GM20000 (cell line): Measurements from ENCODE around the gene REV3L.

Experiments
- DNase-seq: peaks from one replicate; pipeline ENCODE4 v3.0.0; 2012; ENCODE audit warnings: low spot score
- TF ChIP-seq, protein P1 (sequence below): IDR thresholded peaks from 2 replicates; pipeline ENCODE4 v1.5.1; 2012; ENCODE audit warnings: mild to moderate bottlenecking, control low read depth; ENCODE audit errors: extremely low read depth, missing control alignments

The REV3L gene

DNA sequence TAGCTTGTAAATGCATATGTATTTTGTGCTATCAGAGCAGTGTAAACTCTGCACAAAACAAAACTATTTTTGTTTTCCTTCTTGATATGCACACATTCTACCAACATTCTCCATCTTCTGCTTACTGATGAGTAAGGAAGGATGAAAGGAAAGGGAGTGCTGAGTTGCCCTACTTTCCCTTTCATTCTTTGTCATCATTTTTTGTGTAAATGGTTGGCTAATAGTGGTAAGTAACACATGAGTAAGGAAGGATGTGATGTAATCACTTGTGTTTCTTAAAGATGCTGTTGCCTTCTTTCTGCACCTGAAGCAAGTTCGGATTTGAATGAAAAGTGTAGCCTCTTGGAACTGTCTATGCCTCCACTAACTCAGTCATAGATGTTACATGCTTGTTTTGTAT is 4.6 kb upstream of the REV3L start:
- DNase-seq, result peak; percentile 54
- TF ChIP-seq, protein P1, sequence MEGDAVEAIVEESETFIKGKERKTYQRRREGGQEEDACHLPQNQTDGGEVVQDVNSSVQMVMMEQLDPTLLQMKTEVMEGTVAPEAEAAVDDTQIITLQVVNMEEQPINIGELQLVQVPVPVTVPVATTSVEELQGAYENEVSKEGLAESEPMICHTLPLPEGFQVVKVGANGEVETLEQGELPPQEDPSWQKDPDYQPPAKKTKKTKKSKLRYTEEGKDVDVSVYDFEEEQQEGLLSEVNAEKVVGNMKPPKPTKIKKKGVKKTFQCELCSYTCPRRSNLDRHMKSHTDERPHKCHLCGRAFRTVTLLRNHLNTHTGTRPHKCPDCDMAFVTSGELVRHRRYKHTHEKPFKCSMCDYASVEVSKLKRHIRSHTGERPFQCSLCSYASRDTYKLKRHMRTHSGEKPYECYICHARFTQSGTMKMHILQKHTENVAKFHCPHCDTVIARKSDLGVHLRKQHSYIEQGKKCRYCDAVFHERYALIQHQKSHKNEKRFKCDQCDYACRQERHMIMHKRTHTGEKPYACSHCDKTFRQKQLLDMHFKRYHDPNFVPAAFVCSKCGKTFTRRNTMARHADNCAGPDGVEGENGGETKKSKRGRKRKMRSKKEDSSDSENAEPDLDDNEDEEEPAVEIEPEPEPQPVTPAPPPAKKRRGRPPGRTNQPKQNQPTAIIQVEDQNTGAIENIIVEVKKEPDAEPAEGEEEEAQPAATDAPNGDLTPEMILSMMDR, result no peak

DNA sequence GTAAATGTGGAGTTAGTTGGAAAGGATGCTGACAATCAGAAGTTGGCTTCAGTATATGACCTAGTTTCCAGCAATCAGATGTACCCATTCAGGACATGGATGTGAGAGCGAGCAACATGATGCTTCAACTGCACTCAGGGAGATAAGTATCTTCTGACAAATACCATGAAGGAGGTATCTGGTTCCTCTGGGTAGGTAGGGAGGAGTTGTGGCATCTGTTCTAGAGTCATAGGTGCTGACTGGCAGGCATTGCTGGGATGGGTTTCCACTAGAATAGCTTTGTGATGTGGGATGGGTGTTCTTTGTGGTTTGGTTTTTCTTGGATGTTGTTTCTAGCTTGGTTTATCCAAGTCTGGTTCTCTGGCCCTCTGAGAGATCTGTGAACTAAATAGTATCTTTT is 3.9 kb upstream of the REV3L start:
- DNase-seq, result no peak
- TF ChIP-seq, protein P1, result no peak

DNA sequence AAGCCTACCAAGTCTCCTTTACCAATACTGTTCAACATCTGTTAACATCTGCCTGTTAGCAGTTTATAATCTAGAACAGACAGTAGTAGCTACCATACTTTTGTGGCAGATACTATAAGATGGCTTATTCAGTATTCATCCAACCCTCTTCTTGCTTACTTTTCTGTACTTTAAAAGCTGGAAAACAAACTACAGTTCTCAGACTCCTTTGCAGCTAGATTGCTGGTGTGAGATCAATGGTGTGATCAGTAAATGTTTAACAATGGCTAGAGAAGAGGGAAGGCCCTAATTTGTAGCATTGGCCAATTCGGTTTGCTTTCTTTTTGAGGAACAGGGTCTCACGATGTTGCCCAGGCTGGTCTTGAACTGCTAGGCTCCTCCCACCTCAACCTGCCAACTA is 3.5 kb upstream of the REV3L start:
- TF ChIP-seq, protein P1, result no peak
- DNase-seq, result no peak

DNA sequence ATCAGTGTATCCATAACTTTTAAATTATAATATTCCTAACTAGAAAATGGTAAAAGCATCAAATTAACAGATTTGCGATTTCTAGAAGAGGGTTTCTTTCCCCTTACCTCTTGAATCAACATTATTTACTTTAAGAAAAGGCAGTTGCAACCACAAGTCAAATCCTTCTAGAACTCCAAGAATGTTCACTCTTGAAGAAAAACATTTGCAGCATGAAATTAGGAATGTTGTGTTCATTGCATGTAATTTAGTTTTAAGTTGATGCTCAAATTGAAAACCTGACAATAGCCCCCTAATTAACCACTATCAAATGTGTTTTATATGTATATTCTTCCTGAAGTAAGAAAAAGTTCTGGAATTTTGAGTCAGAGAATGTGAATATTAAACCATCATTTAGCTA is 2.3 kb upstream of the REV3L start:
- TF ChIP-seq, protein P1, result no peak
- no peak for DNase-seq

DNA sequence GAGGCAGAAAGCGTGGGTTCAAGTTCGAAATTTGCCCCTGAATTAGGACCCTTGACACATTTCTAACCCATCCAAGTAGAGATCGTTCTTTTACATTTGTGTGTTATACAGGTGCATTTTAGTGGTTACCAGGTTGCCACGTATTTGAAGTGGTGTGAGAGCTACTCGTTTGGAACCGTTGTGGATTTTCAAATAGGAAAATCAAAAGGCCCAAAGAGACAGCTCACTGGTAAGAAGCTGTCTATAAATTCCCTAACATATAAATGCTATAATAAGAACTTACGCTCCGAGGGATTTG is 1.6 kb upstream of the REV3L start:
- DNase-seq, result no peak
- TF ChIP-seq, protein P1, result no peak

DNA sequence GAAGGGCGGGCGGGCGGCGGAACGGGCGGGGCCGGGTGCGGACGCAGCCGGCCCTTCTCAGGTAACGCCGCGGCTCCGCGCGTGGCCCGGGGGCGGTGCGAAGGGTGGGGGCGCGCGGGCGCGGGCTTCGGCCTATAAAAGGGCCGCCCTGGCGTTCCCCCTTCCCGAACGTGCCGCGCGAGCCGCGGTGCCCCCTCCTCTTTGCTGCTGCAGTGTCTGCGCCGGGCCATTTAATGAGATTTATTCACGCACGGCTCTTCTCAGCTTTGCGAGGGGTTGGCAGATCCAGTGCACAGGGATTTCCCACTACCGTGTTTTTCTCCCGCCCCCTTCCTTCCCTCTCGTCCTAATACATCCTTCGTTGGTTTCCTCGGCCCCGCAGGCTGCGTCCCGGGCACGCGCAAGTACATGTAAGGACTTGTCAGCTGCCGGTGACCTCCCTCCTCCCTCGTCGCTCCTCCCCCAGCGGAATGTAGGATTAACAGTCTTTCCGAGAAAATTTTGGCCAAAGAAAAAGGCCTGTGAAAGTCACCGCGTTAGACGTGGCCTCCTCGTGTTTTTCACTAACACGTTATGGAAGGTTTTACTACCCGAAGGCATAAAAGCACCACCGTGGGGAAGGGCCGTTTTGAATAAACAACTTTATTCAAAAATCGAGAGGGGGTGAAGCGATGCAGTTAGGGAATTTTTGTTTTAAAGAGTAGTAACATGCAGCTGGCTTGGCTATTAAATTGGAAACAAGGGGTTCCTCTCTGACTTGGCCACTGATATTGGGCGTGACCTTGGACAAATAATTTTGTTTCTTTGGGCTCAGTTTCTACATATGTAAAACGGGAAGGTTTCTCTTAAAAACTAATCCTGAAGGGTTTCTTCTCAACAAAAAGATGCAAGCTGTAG is 966 bp upstream of the REV3L start:
- TF ChIP-seq, protein P1, result no peak
- DNase-seq, result peak; percentile 93

DNA sequence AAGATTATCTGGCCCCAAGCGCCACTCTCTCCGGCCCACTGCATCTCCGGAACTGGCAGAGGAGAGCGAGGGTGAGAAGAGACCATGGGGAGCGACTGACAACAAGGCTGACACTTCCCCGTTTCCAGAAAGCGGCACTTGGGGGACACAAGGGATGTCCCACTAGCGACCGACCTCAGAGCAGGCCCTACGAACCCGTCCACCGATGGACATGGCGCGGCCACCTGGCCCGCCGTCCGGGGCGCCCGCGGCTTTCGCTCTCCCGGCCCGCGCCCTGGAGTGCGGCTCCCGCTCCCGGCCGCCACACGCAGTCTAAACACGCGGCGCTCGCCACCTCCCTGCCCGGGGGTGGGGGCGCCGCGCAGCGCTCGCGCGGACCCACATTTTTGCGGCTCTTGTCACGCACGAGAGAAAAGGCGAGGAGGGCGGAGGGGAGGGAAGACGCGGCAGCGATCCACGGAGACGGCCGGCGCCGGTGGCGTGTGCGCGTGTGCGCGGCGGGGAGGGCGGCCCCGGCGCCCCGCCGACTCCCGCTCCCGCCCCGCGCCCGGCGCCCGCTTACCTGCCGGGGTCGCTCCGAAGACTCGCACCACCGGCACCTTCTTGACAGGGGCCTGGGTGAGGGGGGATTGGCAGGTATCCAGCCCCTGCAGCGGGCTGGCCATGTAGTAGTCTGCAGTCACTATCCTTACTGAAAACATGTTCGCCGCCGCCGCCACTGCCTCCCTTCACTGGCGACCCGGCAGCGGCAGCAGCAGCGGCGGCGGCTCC is 645 bp downstream of the REV3L start:
- TF ChIP-seq, protein P1, result no peak
- DNase-seq, result peak; percentile 52
